MCF 10A (cell line): ENCODE results near the gene HSCB. TPM values are rescaled to one million over a fixed set of nuclear protein-coding genes. Genes with fewer than 3 reads are reported as not detected.
A peak's percentile ranks its signal among the peaks of the same experiment; 100 is the strongest.

Experiments used
- BruUV-seq: library from RNA; stranded (reverse); fragments of 400-500 nt; replicated peaks from 2 replicates; lab custom pipeline; 2021; lab: Mats Ljungman, UMichigan
- CTCF ChIA-PET: fragments of 300-600 bp; sonication (Branson Sonifier 250); formaldehyde crosslinking; extraction: SDS; loops from one replicate; lab custom pipeline; 2021; ENCODE audit warnings: antibody characterized with exemption, inconsistent platforms; lab: Yijun Ruan, JAX
- POLR2A ChIA-PET: fragments of 300-600, 350-650 bp; sonication (Branson Sonifier 250); formaldehyde crosslinking; extraction: SDS; loops from one replicate; lab custom pipeline; 2020; ENCODE audit warnings: antibody characterized with exemption, inconsistent platforms; lab: Yijun Ruan, JAX
- DNase-seq: peaks from one replicate; pipeline ENCODE4 v3.0.0-alpha.2; 2018; ENCODE audit not compliant: unreplicated experiment
- H3K27ac Mint-ChIP-seq: one replicate; pipeline ENCODE4 v1.8.0; 2022; ENCODE audit warnings: mild to moderate bottlenecking, low read depth, mixed read lengths; ENCODE audit not compliant: unreplicated experiment
- H3K27me3 Mint-ChIP-seq: one replicate; pipeline ENCODE4 v1.8.0; 2022; ENCODE audit warnings: mixed read lengths; ENCODE audit not compliant: insufficient read depth, unreplicated experiment
- H3K36me3 Mint-ChIP-seq: one replicate; pipeline ENCODE4 v1.8.0; 2022; ENCODE audit warnings: mild to moderate bottlenecking, moderate library complexity, mixed read lengths; ENCODE audit not compliant: insufficient read depth, unreplicated experiment
- H3K4me1 Mint-ChIP-seq: one replicate; pipeline ENCODE4 v1.8.0; 2022; ENCODE audit warnings: mixed read lengths; ENCODE audit not compliant: insufficient read depth, unreplicated experiment
- H3K4me3 Mint-ChIP-seq: one replicate; pipeline ENCODE4 v1.8.0; 2022; ENCODE audit warnings: mild to moderate bottlenecking, moderate library complexity, mixed read lengths; ENCODE audit not compliant: unreplicated experiment
- H3K9me3 Mint-ChIP-seq: one replicate; pipeline ENCODE4 v1.8.0; 2022; ENCODE audit warnings: mixed read lengths; ENCODE audit not compliant: unreplicated experiment
- intact Hi-C: fragments of 100-400 bp; cut with micrococcal nuclease; formaldehyde crosslinking; loops from 2 replicates; pipeline ENCODE4 v1.14.1; 2022
- total RNA-seq: library from RNA; stranded (reverse); gene quantifications from 2 replicates; pipeline ENCODE4 v1.2.3, GENCODE V29; 2022
- TF ChIP-seq, protein P1 (sequence below): fragments of 200-600 bp; IDR thresholded peaks from one replicate; pipeline ENCODE4 v1.8.0; 2022; ENCODE audit warnings: antibody characterized with exemption, mild to moderate bottlenecking; ENCODE audit not compliant: unreplicated experiment

HSCB gene
- total RNA-seq, 1 experiment from 2014 or later: 19.3 TPM

DNA sequence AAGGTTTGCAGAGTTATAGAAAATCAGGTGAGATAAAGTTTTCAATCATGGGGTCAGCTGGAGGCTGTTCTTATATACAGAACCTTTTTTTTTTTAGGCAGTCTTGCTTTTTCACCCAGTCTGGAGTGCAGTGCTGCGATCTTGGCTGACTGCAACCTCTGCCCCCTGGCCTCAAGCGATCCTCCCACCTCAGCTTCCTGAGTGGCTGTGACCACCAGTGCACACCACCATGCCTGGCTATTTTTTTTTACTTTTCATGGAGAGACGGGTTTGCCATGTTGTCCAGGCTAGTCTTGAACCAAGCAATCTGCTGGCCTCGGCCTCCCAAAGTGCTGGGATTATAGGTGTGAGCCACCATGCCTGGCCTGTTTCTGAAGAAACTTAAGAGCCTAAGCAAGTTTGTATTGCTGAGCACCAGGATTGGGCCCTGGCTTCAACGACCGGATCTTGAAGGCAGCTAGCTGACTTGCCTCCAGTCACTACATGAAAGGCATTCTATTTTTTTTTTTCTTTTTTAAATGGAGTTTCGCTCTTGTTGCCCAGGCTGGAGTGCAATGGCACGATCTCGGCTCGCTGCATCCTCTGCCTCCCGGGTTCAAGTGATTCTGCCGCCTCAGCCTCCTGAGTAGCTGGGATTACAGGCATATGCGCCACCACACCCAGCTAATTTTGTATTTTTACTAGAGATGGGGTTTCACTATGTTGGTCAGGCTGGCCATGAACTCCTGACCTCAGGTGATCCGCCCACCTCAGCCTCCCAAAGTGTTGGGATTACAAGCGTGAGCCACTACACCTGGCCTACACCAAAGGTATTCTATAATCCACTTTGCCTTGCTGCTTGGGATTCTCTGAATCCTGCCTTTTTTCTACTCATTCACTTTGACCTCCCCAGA is 50.9 kb downstream of the HSCB start:
- CTCF ChIA-PET: no interaction called here
- no TSS peak for BruUV-seq
- DNase-seq: no peak
- TF ChIP-seq, protein P1, sequence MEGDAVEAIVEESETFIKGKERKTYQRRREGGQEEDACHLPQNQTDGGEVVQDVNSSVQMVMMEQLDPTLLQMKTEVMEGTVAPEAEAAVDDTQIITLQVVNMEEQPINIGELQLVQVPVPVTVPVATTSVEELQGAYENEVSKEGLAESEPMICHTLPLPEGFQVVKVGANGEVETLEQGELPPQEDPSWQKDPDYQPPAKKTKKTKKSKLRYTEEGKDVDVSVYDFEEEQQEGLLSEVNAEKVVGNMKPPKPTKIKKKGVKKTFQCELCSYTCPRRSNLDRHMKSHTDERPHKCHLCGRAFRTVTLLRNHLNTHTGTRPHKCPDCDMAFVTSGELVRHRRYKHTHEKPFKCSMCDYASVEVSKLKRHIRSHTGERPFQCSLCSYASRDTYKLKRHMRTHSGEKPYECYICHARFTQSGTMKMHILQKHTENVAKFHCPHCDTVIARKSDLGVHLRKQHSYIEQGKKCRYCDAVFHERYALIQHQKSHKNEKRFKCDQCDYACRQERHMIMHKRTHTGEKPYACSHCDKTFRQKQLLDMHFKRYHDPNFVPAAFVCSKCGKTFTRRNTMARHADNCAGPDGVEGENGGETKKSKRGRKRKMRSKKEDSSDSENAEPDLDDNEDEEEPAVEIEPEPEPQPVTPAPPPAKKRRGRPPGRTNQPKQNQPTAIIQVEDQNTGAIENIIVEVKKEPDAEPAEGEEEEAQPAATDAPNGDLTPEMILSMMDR: no peak
- peaks cover 80% of the 10 kb centered on the region for H3K36me3 Mint-ChIP-seq
- H3K4me1 Mint-ChIP-seq: no peaks in the 10 kb centered on the region
- intact Hi-C loops: no loop called here
- H3K27ac Mint-ChIP-seq: no peak overlapping the region
- H3K4me3 Mint-ChIP-seq: no peak overlapping the region
- no peaks in the 10 kb centered on the region for H3K9me3 Mint-ChIP-seq
- POLR2A ChIA-PET: interaction anchor here (1.2 kb wide), 1 partner anchor 20 kb away, joined by 4 read pairs; the partner anchor contains the start of gene CCDC117
- no peaks in the 10 kb centered on the region for H3K27me3 Mint-ChIP-seq

DNA sequence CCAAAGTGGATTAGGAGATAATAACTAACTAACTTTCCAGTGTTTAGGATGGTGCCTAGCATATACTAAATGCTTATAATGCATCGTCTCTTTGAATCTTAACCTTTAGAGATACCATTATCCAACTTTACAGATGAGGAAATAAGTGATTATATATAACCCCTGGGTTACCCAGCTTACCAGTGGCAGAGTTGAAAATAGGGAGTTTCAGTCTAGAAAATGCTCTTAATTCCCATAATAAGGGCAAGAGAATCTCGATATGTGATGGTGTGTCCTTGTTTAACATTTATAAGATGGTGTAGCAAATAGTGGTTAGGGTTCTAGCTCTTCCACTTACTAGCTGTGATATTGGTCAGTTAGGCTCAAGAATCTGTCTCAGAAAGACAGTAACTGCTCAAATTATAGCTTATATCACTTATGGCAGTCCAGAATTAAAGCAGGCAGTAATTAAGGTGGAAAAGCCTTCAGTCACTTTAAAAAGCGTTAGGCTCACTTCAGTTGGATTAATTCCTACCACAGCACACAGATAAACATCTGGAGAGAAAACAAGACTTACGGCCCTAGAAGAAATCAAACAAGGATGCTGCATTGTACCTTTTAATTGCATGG is 52.2 kb downstream of the HSCB start:
- peak overlapping the region; percentile 71 for H3K27ac Mint-ChIP-seq
- DNase-seq: no peak
- ChIA-PET CTCF (interaction anchor here (0.6 to 0.7 kb wide), 2 partner anchors 12 to 452 kb away, joined by 3 read pairs; no protein-coding TSS in a partner anchor), POLR2A (interaction anchor here (1.2 to 8.1 kb wide), 2 partner anchors 8 to 22 kb away, joined by 4 to 61 read pairs; partner anchors contain the start of gene CCDC117)
- H3K4me3 Mint-ChIP-seq: no peak overlapping the region
- TF ChIP-seq, protein P1: no peak
- H3K9me3 Mint-ChIP-seq: no peaks in the 10 kb centered on the region
- no peaks in the 10 kb centered on the region for H3K27me3 Mint-ChIP-seq
- H3K4me1 Mint-ChIP-seq: peaks cover 4% of the 10 kb centered on the region
- peaks cover 80% of the 10 kb centered on the region for H3K36me3 Mint-ChIP-seq
- no TSS peak for BruUV-seq
- intact Hi-C loops: no loop called here

DNA sequence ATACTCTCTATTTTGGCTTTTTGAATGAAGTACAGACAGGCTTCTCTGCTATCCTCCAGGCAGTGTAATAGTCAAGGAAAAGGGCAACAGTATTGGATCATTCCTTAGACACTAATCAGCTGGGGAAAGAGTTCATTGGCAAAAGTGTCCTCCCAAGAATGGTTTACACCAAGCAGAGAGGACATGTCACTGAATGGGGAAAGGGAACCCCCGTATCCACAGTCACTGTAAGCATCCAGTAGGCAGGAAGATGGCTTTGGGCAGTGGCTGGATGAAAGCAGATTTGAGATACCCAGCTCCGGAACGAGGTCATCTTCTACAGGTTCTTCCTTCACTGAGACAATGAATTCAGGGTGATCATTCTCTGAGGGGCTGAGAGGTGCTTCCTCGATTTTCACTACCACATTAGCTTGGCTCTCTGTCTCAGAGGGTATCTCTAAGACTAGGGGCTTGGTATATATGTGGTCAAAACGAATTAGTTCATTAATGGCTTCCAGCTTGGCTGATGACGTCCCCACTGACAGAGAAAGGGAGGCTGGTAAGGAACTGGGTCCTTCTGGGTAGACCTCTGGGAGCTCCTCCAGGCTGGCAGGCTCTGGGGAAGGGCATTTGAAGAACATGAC is 53.3 kb downstream of the HSCB start:
- peaks cover 8% of the 10 kb centered on the region for H3K4me1 Mint-ChIP-seq
- intact Hi-C loops: no loop called here
- peaks cover 75% of the 10 kb centered on the region for H3K36me3 Mint-ChIP-seq
- H3K27me3 Mint-ChIP-seq: no peaks in the 10 kb centered on the region
- no peaks in the 10 kb centered on the region for H3K9me3 Mint-ChIP-seq
- no TSS peak for BruUV-seq
- TF ChIP-seq, protein P1: no peak
- no peak for DNase-seq
- CTCF ChIA-PET: interaction anchor here (0.6 to 1.4 kb wide), 2 partner anchors 8 to 34 kb away, joined by 3 to 4 read pairs; no protein-coding TSS in a partner anchor
- H3K27ac Mint-ChIP-seq: no peak overlapping the region
- POLR2A ChIA-PET: interaction anchor here (1.0 to 8.1 kb wide), 2 partner anchors 9 to 247 kb away, joined by 3 to 61 read pairs; no protein-coding TSS in a partner anchor
- no peak overlapping the region for H3K4me3 Mint-ChIP-seq
